ENCODE results near the gene DTHD1. TPM values are rescaled to one million over a fixed set of nuclear protein-coding genes. Genes with fewer than 3 reads are reported as not detected.

Gene DTHD1
- total RNA-seq, 2 donors from 2014 or later, result not detected

DNA sequence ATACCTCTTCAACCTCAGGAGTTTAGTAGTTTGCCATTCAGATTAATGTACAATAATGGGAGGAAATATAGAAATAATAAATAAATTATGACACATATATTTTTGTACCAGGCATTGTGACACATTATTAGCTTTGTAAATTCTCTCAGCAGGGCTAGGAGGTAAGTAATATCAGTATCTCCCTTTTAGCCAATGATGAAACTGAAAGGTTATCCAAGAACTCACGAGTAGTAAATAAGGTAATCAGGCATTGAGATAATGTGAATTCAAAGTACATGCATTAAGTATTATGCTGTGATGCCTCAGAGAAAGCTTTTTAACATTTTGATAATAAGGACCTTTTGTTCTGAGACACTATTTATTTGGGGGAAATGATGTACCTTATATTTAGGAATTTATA lies 31.8 kb upstream of the DTHD1 start:
- no peak for DNase-seq
- TF ChIP-seq, protein P1, sequence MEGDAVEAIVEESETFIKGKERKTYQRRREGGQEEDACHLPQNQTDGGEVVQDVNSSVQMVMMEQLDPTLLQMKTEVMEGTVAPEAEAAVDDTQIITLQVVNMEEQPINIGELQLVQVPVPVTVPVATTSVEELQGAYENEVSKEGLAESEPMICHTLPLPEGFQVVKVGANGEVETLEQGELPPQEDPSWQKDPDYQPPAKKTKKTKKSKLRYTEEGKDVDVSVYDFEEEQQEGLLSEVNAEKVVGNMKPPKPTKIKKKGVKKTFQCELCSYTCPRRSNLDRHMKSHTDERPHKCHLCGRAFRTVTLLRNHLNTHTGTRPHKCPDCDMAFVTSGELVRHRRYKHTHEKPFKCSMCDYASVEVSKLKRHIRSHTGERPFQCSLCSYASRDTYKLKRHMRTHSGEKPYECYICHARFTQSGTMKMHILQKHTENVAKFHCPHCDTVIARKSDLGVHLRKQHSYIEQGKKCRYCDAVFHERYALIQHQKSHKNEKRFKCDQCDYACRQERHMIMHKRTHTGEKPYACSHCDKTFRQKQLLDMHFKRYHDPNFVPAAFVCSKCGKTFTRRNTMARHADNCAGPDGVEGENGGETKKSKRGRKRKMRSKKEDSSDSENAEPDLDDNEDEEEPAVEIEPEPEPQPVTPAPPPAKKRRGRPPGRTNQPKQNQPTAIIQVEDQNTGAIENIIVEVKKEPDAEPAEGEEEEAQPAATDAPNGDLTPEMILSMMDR (conservative IDR thresholded peaks at IDR 0.05), result no peak
- no peak overlapping the region for H3K9ac ChIP-seq (ENCODE audit: extremely low read depth, low read length, poor library complexity, severe bottlenecking)
- H3K4me3 ChIP-seq (ENCODE audit: low read length), result no peak overlapping the region
- H3K9me3 Mint-ChIP-seq, result no peaks in the 10 kb centered on the region
- 88% methylated on average over 1 of the region's 1 CpG; no CpG with 5 or more reads in 1 of the 2 experiments for WGBS, 2 experiments (ENCODE audit: insufficient coverage in 1 of 2, insufficient read length in 1 of 2)
- H3K9me3 ChIP-seq (ENCODE audit: control insufficient read depth, low read length), result no peaks in the 10 kb centered on the region
- peaks cover 25% of the 10 kb centered on the region for H3K27me3 Mint-ChIP-seq (ENCODE audit: insufficient read depth)
- no peaks in the 10 kb centered on the region for H3K36me3 Mint-ChIP-seq (ENCODE audit: low read depth)
- no peaks in the 10 kb centered on the region for H3K4me1 ChIP-seq (ENCODE audit: control insufficient read depth, insufficient read depth, low read length)
- no peak overlapping the region for H3K4me3 Mint-ChIP-seq
- H3K27ac Mint-ChIP-seq, result no peak overlapping the region
- no peak overlapping the region for H3K27ac ChIP-seq (ENCODE audit: low read depth, low read length)
- no peaks in the 10 kb centered on the region for H3K36me3 ChIP-seq (ENCODE audit: control insufficient read depth, insufficient read depth, low read length)
- H3K27me3 ChIP-seq (ENCODE audit: control insufficient read depth, insufficient read depth, low read length, poor library complexity, severe bottlenecking), result no peaks in the 10 kb centered on the region
- no peaks in the 10 kb centered on the region for H3K4me1 Mint-ChIP-seq

DNA sequence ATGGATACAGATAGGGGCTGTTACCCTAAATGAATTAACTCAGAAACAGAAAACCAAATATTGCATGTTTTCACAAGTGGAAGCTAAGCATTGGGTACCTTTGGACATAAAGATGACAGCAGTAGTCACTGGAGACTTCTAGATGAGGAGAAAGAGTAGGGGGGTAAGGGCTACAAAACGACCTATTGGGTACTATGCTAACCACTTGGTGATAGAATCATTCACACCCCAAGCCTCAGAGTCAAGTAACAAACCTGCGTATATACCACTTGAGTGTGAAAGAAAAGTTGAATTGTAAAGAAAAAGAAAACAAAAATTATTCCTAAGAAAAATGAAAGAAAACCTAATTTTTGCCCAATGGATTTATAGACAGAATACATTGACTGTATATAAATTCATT lies 29.4 kb upstream of the DTHD1 start:
- no peaks in the 10 kb centered on the region for H3K27me3 ChIP-seq (ENCODE audit: control insufficient read depth, insufficient read depth, low read length, poor library complexity, severe bottlenecking)
- Mint-ChIP-seq H3K27ac (no peak overlapping the region), H3K4me1 (no peaks in the 10 kb centered on the region), H3K27me3 (ENCODE audit: insufficient read depth) (peaks cover 11% of the 10 kb centered on the region), H3K9me3 (no peaks in the 10 kb centered on the region), H3K4me3 (no peak overlapping the region), H3K36me3 (ENCODE audit: low read depth) (no peaks in the 10 kb centered on the region)
- no peaks in the 10 kb centered on the region for H3K9me3 ChIP-seq (ENCODE audit: control insufficient read depth, low read length)
- no peak overlapping the region for H3K4me3 ChIP-seq (ENCODE audit: low read length)
- H3K9ac ChIP-seq (ENCODE audit: extremely low read depth, low read length, poor library complexity, severe bottlenecking), result no peak overlapping the region
- TF ChIP-seq, protein P1 (conservative IDR thresholded peaks at IDR 0.05), result no peak
- no peak for DNase-seq
- no peak overlapping the region for H3K27ac ChIP-seq (ENCODE audit: low read depth, low read length)
- no peaks in the 10 kb centered on the region for H3K36me3 ChIP-seq (ENCODE audit: control insufficient read depth, insufficient read depth, low read length)
- no peaks in the 10 kb centered on the region for H3K4me1 ChIP-seq (ENCODE audit: control insufficient read depth, insufficient read depth, low read length)
- 91% methylated on average over 1 of the region's 2 CpGs; no CpG with 5 or more reads in 1 of the 2 experiments for WGBS, 2 experiments (ENCODE audit: insufficient coverage in 1 of 2, insufficient read length in 1 of 2)

DNA sequence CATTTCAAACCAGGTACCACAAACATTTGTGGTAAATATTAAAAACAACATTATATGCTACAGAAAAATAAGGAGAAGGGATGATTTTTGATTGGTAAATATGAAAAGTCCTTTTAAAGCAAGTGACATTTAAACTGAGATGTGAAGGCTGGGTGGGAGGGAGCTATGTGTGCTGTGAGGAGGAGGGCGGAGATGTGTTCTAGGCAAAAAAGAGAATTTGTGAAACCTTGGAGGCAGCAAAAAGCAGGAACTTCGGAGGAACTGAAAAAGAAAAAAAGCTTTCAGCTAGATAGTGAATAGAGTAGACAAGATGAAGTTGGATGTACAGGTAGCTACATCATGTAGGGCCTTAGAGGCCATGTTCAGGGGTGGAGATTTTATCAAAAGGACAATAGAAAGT lies 27.0 kb upstream of the DTHD1 start:
- WGBS, 2 experiments (ENCODE audit: insufficient coverage in 1 of 2, insufficient read length in 1 of 2), result 83 to 92% methylated on average over 2 of the region's 2 CpGs
- no peaks in the 10 kb centered on the region for H3K4me1 Mint-ChIP-seq
- H3K4me3 Mint-ChIP-seq, result no peak overlapping the region

More for the DNA sequence above, 27.0 kb upstream of the DTHD1 start:
- no peaks in the 10 kb centered on the region for H3K9me3 Mint-ChIP-seq
- no peaks in the 10 kb centered on the region for H3K27me3 Mint-ChIP-seq (ENCODE audit: insufficient read depth)
- Histone ChIP-seq H3K27ac (ENCODE audit: low read depth, low read length) (no peak overlapping the region), H3K36me3 (ENCODE audit: control insufficient read depth, insufficient read depth, low read length) (no peaks in the 10 kb centered on the region), H3K4me3 (ENCODE audit: low read length) (no peak overlapping the region), H3K9me3 (ENCODE audit: control insufficient read depth, low read length) (no peaks in the 10 kb centered on the region), H3K4me1 (ENCODE audit: control insufficient read depth, insufficient read depth, low read length) (no peaks in the 10 kb centered on the region), H3K9ac (ENCODE audit: extremely low read depth, low read length, poor library complexity, severe bottlenecking) (no peak overlapping the region), H3K27me3 (ENCODE audit: control insufficient read depth, insufficient read depth, low read length, poor library complexity, severe bottlenecking) (no peaks in the 10 kb centered on the region)
- no peak for DNase-seq
- TF ChIP-seq, protein P1 (conservative IDR thresholded peaks at IDR 0.05), result no peak
- no peak overlapping the region for H3K27ac Mint-ChIP-seq
- no peaks in the 10 kb centered on the region for H3K36me3 Mint-ChIP-seq (ENCODE audit: low read depth)
